Non-pigmented ciliary epithelial cell (primary cell): Measurements from ENCODE around the gene POLQ.
"Not testable (repeated sequence)": the region's sequence is repeated elsewhere in the genome, so short reads cannot be mapped to it uniquely, and the experiment has no call there.

ENCODE experiments used
- DNase-seq: peaks from one replicate; pipeline ENCODE4 v3.0.0-alpha.2; 2010; ENCODE audit warnings: low read depth

Gene POLQ

DNA sequence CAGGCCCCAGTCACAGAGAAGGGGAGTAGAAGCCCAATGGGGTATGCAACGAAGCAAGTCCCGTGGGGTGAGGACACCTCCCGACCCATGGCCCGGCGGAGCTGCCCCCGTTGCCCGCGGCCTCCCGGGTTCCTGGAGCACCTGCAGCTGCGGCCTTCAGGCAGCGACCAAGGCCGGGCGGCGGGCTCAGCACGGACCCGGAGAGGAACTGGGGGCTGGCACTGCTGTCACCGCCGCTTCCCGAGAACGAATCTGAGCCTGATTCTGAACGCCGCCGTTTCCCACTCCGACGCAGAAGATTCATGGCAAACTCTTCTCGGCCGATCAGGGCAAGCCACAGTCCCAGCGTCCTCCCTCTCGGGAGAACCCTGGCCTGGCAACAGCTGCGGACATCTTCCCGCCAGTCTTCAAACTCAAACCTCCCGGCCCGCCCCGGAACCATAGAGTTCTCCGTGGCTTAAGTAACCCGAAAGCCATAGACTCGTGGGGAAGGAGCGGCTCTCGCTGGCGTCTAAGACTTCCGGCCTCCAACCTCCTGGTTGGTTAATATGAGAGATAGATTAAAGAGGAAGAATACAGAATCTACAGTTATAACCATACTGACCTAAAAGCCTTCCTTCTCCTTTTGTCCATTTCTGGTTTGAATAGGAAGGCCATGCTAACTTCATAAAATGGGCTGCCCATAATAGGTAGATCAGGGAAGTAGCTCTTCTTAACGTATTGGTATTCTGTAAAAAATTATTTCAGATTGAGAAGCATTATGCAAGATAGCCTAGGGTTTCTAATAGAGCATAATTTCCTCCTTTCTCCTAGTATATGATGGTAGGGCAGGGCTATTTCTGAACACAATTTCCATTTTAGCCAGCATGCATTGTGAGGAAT is at the start of gene POLQ:
Gene POLQ (minus strand): TSS at position 415 of the 882 bp plus-strand sequence. CDS start 111 bp downstream, at position 304.
- DNase-seq: peak; percentile 86

DNA sequence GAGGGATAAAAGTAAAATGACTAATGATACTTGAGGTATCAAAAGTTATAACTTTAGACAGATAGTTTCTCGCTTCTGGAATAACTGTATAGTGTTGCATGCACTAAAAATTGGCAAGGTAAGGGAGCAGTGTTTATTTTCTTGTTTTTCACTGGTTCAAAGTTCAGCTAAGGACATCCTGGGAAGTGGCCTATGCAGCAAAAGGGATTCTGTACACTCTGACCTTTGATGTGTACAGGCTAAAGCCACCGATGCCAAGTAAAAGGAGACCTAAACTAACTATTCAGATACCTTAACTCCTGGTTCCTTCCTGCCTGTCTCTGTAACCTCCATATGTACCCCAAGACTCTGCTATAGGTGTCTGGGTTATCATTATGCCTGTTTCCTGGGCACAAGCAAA is 49.1 kb upstream of the POLQ start:
- DNase-seq: no peak

DNA sequence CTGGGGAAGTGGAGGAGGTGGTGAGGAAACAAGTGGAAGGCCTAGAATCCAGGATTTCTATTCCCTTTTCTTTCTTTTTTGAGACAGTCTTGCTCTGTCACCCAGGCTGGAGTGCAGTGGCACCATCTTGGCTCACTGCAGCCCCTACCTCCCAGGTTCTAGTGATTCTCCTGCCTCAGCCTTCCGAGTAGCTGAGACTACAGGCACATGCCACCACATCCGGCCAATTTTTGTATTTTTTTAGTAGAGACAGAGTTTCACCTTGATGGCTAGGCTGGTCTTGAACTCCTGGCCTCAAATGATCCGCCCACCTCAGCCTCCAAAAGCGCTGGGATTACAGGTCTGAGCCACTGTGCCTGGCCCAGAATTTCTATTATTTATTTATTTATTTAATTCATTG is 48.0 kb upstream of the POLQ start:
- DNase-seq: not testable (repeated sequence)

DNA sequence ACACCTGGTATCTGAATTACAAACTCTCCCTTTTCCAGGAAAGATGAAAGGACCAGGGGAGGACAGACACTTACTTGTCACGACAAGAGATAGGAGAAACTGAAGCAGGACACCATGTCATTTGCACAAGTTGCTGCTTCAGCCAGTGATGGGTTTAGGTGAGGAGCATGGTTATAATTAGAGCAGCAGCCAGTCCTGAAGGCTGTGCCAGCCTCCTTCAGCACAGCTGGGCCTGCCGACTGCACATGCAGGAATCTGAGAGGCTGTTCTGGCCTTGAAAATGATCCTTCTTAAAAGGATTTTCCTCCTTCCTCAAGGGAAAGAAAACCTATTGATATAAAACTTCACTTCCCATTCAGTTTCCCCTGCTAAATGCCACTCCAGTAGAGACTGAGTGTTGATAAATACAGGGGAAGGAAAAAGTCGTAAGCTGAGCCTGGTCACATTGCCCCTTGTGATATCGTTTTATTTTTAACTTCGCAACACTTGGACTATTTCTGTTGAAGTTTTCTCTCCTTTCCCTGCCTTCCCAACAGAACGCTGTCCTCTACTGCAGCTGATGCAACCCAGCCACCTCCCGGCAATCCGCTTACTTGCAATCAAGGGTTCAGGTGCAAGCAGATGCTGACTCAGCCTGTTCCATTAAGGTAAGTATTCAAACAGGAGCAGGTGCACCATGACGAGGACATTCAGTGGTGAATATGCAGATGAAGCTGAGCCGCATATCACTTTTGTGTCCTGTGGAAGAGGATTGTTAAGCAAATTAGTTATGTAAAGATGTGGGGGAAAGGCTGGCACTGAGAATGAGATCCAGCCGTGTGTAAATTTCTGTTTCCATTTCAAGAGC is 47.3 kb upstream of the POLQ start, which contains the start of gene FBXO40:
Gene FBXO40 (plus strand): TSS at position 524 of the 847 bp plus-strand sequence. CDS start 27,197 bp downstream, outside the sequence.
- DNase-seq: no peak

DNA sequence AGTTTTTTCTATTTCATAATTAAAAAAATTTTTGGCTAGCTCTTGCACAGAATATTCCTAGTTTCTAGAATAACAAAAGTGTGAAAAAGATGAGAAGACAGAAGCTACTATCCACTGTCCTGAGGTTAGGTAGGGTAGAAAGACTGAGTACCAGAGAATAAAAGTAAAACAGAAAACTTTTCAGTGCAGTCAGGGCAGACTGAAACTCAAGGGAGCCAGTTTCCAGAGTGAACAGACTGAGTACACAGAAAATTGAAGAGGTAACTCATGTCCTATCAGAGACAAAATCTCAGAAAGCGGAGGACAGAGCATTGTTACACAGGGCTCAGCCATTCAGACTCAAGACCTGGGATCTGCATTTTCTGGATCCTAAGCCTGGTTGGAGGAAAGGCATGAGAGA is 38.6 kb upstream of the POLQ start:
- no peak for DNase-seq

DNA sequence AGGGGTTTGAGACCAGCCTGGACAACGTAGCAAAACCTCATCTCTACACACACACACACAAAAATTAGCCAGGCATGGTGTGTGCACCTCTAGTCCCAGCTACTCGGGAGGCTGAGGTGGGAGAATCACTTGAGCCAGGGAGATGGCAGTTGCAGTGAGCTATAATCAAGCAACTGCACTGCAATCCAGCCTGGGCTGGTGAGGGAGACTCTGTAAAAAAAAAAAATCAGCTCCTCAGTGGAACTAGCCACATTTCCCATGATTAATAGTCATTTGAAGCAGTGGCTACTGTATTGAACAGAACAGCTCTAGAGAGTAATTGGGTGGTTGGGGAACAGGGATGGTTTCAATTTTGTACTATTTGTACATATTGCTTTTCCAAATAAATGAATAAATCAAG is 35.9 kb upstream of the POLQ start:
- DNase-seq: no peak

DNA sequence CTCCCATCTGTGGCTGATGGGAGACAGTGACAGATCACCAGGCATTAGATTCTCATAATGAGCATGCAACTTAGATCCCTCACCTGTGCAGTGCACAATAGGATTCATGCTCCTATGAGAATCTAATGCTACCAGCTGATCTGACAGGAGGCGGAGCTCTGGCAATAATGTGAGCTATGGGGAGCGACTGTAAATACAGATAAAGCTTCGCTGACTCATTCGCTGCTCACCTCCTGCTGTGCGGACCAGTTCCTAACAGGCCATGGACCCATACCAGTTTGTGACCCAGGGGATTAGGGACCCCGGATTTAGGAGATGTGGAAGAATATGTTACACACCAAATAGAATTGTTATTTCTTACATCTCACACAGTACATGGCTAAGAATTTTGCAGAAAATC is 28.7 kb upstream of the POLQ start:
- peak; percentile 8 for DNase-seq

DNA sequence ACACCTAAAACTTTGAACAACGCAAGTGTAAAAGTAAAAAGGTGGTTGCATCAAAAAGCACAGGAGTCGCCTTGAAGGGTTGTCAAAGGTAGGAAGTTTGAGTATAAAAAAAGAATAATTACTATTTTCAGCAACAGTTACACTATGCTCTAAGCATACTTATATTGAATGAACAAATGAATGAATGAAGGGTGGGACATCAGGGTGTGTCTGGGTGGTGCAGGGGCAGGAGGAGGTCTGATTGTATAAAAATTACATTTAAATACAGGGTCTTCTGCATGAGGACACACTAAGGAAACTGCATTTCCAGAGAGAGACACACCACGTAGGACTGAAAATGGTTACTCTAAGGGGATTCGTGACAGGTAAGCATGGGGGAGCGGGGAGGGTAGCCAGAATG is 21.9 kb upstream of the POLQ start, which contains the start of gene ARGFX:
Gene ARGFX (plus strand): TSS at position 301 of the 400 bp plus-strand sequence. CDS start 2,765 bp downstream, outside the sequence.
- no peak for DNase-seq

DNA sequence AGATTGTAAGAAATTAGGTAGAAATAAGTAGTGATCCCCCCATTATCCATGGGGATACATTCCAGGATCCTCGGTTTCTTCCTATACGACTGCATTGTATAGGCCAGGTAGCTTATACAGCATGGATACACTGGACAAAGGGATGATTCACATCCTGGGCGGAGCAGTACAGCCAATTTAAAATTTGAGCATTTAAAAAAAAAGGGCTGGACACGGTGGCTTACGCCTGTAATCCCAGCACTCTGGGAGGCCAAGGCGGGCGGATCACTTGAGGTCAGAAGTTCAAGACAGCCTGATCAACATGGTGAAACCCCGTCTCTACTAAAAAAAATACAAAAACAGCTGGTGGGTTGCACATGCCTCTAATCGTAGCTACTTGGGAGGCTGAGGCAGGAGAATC is 21.0 kb upstream of the POLQ start:
- DNase-seq: no peak

DNA sequence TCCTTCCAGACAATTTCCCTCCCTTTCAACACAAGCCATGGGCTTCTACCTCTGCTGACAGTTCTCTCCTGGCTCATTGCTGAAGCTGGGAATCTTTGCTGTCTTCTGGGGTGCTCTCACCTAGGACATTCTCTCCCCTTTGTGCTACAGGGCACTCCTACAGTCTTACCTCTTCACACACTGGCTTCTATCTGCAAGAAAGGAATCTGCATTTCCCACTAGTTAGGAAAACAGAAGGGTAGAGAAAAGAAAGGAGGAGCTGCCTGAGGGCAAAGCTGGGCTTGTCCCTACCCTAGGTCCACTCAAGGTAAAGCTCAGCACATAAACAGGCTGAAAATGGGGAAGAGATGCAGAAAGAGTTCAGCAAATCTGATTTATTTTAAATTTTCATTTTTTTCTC is 16.4 kb upstream of the POLQ start:
- no peak for DNase-seq

DNA sequence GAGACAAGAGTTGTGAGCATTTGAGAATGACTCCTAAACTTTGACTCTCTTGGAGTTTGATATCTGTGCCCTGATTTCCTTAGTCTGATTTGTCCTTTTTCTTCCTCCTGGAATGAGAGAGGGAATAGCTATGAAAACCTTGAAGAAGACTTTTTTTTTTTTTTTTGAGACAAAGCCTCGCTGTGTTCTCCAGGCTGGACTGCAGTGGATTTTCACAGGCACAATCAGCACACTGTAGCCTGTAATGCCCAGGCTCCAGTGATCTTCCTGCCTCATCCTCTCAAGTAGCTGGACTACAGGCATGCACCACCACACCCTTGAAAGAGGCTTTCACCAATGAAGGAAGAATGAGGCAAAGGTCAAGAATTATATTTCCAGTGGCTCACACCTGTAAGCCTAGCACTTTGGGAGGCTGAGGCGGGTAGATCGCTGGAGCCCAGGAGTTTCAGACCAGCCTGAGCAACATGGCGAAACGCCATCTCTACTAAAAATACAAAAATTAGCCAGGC is 11.7 kb upstream of the POLQ start:
- no peak for DNase-seq

DNA sequence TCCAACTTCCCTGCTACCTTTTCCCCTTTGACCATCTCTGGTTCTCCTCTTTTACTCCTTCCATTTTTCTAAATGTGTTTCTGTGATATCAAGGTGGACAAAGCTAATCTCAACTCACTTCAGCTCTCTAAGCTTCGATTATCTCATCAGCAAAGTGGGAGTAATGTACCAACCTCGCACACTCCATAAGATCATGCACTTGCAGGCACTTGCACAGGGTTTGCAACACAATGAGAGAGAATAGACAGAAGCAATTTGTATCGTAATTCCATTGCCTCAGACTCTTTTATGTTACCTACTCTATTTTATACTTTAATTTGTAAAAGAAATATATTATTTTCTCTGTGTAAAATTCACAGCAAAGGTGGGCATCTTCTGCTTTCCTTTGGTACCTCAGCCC is 7.0 kb upstream of the POLQ start:
- DNase-seq: no peak

DNA sequence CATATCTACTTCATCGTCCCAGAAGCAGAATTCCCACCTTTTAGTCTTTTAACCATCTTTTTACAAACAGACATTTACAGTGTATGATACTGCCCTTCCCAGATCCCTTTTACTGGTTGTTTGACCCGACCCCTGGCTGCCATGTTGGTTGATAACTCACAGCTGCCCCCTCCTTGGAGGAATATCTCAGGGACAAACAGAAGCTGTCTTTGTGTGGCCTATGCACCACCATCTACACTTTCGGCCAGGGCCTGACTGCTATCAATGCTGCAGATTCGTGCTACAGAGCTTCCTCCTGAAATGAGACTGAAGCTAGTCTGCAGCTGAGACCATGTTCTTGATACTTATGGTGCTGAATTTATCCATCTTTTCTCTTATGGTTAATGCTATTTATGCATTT is 6.6 kb upstream of the POLQ start:
- no peak for DNase-seq

DNA sequence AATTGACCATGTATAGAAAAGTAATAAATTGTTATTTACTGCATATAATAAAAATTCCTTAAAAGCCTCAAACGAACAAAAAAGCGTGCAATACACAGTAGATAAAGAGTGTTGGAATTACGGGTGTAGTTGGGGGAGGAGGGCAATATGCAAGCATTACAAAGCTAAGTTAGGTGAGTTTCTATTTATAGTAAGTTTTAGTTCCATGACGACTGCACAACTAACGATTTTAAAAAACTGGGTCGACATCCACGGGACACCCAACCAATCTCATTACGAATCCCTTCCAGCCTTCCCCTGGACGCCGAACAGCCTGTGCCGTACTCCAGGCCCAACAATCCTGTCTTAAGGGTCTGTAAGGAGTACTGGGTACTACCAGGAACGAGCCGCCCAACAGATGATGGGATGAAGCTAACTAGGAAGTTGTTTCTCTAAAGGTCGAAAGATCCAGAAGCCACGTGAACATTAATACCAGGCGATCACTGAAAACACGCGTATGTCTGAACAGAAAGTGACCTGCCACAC is 677 bp downstream of the POLQ start:
- no peak for DNase-seq

DNA sequence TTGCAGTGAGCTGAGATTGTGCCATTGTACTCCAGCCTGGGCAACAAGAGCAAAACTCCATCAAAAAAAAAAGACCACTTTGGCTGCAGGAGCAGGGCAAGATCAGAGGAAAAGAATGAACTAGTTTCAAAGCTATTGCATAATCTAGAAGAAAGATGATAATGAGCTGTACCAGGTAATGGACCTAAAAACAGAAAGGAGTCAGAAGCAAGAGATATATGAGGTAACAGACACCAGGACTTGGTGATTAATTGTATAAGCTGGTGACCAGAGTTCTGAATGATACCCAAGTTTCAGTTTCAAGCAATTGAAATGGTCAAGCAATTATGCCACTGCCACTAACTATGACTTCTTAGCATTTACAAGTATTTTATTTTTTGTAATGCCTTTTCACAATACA is 2.9 kb downstream of the POLQ start:
- no peak for DNase-seq

DNA sequence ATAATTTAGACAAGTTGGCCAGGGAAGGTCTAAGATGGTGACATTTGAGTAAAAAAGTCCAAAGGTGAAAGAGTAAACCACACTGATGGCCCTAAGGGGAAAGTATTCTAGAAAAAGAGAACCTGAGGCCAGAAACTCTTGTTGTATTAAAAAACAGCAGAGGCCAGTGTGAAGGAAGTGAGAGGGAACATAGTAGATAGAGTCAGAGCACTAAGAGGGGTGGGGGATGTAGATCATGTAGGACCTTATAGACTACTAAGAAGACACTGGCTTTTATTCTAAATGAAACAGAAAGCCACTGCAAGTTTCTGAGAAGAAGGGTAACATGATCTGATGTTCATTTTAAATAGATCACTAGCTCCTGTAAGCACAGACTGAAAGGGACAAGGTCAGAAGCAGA is 14.5 kb downstream of the POLQ start:
- no peak for DNase-seq

DNA sequence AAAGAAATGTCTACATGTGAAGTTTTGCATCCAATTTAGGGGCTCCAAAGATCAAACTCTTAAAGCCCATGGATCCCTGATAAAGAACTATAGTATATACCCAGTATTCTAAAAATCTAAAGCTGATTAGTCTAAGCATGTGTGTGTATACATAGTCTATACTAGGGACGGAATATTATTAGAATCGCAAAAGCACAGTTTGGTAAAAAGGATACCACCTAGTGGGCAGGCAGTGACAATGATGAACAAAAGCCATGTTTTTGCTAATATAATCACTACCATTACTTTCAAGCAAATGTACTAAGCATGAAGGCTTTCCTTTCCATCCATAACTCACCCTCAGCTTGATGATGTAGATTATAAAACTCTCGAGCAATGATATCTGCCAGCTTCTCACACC is 16.5 kb downstream of the POLQ start:
- no peak for DNase-seq

DNA sequence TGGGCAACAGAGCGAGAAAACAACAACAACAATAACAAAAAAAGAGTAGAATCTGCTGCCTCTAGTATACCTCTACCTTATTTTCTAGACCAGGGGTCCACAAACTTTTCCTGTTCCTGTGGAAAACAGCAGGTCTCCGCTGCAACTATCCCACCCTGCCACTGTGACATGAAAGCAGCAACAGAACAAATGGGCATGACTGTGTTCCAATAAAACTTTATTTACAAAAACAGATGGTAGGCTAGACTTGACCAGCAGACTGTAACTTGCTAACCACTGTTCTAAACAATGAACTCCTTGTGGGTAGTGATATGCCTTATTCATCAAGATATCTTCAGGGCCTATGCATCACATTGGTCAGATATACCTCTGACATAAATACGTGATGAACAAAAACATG is 25.3 kb downstream of the POLQ start:
- no peak for DNase-seq

DNA sequence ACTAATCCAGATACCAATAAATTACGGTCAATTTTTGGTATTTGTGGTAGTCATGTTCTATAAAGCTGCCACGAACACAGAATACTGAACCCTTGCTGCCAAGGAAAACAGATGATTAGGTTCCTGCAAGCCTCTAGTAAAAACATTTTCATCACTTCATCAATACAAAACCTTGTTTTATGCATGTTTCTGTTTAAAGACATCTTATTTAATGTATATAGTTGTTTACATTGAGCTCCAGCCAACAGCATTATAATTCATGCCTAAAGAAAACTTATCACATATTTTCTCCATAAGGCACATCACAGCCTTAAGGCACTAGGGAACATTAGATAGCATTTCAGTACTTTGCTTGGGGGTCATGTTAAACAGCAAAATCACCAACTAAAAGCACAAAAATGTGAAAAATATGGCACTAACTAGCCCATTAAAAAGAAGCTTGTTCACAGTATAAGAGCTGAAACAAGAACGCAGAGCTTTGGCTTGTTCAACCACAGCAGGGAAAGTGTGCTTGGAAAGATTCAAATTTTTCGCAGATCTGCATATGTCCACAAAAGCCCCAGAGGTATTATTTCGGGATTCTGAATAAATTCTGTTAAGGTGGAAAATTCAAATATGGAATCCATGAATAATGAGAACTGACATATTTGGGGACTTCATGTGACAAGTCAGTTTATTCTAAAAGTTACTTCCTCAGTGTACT is 27.7 kb downstream of the POLQ start:
- DNase-seq: no peak

DNA sequence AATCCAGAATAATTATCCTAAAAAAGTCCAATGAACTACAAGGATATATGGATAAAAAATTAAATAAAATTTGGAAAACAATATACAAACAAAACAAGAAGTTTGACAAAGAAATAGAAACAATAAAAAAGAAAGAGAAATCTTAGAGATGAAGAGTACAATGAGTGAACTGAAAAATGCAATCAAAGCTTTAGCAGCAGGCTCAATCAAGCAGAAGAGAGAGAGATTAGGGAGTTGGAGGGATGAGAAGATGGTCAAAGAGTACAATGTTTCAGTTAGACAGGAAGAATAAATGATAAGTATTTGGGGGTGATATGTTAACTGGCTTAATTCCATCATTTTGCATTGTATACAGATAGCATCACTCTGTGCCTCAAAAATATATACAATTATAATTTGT is 29.9 kb downstream of the POLQ start:
- no peak for DNase-seq

DNA sequence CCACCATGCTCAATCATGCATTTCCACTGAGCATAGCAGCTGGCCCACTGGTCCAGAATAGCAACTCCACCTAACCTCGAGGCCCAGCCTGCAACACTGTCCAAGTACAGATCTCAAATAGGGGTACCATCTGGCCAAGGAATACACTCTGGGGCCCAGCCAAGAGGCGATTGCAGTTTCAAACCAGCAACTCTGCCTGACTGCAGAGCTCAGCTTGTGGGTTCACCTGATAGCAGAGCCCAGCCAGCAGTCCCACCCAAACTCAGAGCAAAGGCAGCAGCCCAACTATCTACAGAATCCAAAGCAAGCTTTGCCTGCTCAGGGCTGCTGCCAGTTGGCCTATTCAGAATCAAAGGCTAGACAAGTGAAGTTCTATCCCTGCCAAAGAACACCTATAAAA is 30.5 kb downstream of the POLQ start:
- no peak for DNase-seq

DNA sequence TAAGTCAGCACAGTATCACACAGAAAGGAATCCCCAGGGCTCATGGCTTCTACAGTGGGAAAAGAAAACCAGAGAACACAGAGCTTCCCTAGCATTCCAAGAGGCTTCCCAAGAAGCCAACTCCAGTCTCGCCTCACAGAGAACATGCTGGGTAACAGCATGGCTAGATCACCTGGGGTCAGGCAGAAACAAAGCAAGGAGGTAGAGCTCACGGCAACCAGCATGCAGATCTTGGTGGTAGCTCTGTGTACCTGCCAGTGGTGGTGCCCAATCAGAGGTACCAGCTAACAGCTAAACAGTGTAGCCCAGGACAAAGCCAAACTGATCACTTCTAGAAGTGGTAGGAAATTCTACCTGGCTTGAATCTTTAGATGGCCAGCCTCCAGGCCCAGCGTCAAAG is 31.3 kb downstream of the POLQ start:
- no peak for DNase-seq
